Measurements from ENCODE around the gene DLEC1. TPM values are rescaled to one million over a fixed set of nuclear protein-coding genes. Genes with fewer than 3 reads are reported as not detected.

The DLEC1 gene
- total RNA-seq, 2 donors from 2014 or later: 0.52 to 0.56 TPM

GRCh38 chr3:38110314-38111050 is 71.5 kb downstream of the DLEC1 start:
- no peaks in the 10 kb centered on the region for H3K9me3 ChIP-seq
- no peaks in the 10 kb centered on the region for H3K36me3 ChIP-seq
- H3K4me1 ChIP-seq: no peaks in the 10 kb centered on the region
- intact Hi-C loops (cut with DNase I): loop anchor here (10.0 kb wide), 1 partner anchor 136 kb away; no protein-coding TSS in a partner anchor
- no peak overlapping the region for H3K4me3 ChIP-seq
- TF ChIP-seq CTCF (IDR thresholded peaks at IDR 0.05): no peak
- no peak overlapping the region for H3K27ac ChIP-seq
- DNase-seq: no peak
- H3K9ac ChIP-seq (ENCODE audit: low read depth in 2 of 2, low read length in 2 of 2): no peak overlapping the region
- H3K27me3 ChIP-seq: no peaks in the 10 kb centered on the region

DNA sequence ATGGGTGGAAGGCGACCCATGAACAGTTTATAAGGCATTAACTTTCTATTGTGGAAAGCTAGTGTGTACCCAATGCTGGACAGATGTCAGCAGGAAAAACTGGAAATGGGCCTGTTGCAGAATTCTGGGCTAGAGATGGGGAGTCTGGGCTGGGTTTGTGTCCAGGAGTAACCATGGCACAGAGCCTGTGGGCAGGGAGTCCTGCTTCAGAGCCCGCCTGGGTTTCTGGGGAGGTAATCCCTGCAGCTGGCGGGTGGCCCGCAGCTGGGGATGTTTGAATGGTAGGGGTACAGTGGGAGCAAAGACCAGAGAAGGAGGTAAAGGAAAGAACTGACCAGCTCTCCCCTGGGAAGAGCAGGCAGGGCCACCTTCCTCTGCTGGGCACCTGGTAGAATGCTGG is 72.2 kb downstream of the DLEC1 start:
- no peak for DNase-seq
- no peaks in the 10 kb centered on the region for H3K4me1 ChIP-seq

DNA sequence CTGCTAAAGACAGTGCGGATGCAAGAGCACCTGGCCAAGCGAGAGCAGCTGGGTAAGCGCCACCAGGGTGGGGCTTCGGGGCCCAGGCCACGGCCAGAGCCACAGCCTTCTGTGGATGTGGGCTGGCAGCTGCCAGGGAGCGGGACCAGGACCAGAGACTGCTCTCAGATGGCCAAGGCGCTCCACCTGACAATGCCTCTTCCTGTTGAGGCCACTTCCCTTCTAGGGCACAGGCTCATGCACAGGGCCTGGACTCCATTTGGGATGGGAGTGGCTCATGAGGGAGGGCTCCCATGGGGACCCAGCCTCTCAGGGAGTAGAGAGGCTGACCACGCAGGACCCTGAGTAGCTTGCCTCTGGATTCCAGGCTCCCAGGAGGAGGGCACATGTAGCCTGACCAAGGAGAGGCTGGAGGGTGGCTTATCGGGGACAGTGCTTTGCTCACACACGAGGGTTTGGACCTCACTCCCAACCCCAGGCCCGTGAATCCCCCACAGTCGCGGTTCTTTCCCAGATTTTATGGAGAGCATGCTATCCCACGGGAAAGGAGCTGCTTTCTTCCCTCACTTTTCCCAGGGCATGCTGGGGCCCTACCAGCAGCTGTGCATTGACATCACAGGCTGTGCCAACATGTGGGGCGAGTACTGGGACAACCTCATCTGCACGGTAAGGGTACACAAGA is 72.8 kb downstream of the DLEC1 start:
- no peaks in the 10 kb centered on the region for H3K36me3 ChIP-seq
- H3K4me1 ChIP-seq: no peaks in the 10 kb centered on the region
- no peak overlapping the region for H3K27ac ChIP-seq
- no peak overlapping the region for H3K9ac ChIP-seq (ENCODE audit: low read depth in 2 of 2, low read length in 2 of 2)
- DNase-seq: no peak
- H3K9me3 ChIP-seq: no peaks in the 10 kb centered on the region
- TF ChIP-seq CTCF (IDR thresholded peaks at IDR 0.05): no peak
- no peaks in the 10 kb centered on the region for H3K27me3 ChIP-seq
- H3K4me3 ChIP-seq: no peak overlapping the region
- intact Hi-C loops (cut with DNase I): loop anchor here (10.0 kb wide), 1 partner anchor 137 kb away; no protein-coding TSS in a partner anchor

More for the DNA sequence above, 72.2 kb downstream of the DLEC1 start:
- no peaks in the 10 kb centered on the region for H3K9me3 ChIP-seq
- H3K27ac ChIP-seq: no peak overlapping the region
- no peak for TF ChIP-seq CTCF (IDR thresholded peaks at IDR 0.05)
- H3K9ac ChIP-seq (ENCODE audit: low read depth in 2 of 2, low read length in 2 of 2): no peak overlapping the region
- no peaks in the 10 kb centered on the region for H3K27me3 ChIP-seq
- intact Hi-C loops (cut with DNase I): loop anchor here (10.0 kb wide), 1 partner anchor 136 kb away; no protein-coding TSS in a partner anchor
- H3K36me3 ChIP-seq: no peaks in the 10 kb centered on the region
- no peak overlapping the region for H3K4me3 ChIP-seq

GRCh38 chr3:38112378-38112761 is 73.4 kb downstream of the DLEC1 start:
- DNase-seq: no peak
- TF ChIP-seq CTCF (IDR thresholded peaks at IDR 0.05): no peak

DNA sequence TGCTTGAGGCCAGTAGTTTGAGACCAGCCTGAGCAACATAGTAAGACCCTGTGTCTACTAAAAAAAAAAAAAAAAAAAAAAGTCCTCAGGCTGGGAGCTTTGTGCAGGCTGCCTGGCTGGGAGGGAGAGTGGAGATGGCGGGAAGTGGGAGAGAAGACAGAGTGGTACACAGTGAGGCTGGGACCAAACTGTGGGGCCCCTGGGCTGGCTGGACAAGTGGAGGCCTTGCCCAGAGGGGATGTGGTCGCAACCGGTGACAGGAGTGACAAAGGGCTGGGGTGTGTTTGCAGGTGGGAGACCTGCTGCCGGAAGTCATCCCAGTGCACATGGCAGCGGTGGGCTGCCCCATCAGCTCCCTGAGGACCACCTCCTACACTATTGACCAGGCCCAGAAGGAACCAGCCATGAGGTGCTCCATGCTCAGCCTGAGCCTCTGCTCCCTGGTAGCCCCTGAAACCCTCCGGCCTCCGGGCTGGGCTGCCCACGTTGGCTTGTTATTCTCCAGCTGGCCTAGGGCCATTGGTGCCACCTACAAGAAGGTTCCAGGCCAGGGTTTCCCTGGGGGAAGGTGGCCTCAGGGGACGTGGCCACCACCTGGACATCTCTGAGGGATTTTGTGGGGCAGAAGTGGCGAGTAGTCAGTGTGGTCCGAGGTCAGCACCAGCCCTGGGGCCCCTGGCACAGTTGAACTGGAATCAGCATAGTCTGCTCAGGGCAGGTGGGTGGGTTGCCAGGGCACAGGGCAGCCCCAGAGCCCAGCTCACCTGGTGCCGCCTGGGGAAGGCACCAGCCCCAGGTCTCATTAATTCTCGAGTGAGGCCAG is 75.3 kb downstream of the DLEC1 start:
- no peak overlapping the region for H3K9ac ChIP-seq (ENCODE audit: low read depth in 2 of 2, low read length in 2 of 2)
- H3K4me1 ChIP-seq: no peaks in the 10 kb centered on the region
- H3K27me3 ChIP-seq: no peaks in the 10 kb centered on the region
- H3K9me3 ChIP-seq: no peaks in the 10 kb centered on the region
- no peak overlapping the region for H3K4me3 ChIP-seq
- H3K27ac ChIP-seq: no peak overlapping the region
- no peaks in the 10 kb centered on the region for H3K36me3 ChIP-seq
- DNase-seq: no peak
- TF ChIP-seq CTCF (IDR thresholded peaks at IDR 0.05): no peak
- intact Hi-C loops (cut with DNase I): loop anchor here (10.0 kb wide), 1 partner anchor 139 kb away; no protein-coding TSS in a partner anchor

More at GRCh38 chr3:38112378-38112761, 73.4 kb downstream of the DLEC1 start:
- Histone ChIP-seq H3K9ac (ENCODE audit: low read depth in 2 of 2, low read length in 2 of 2) (no peak overlapping the region), H3K27me3 (no peaks in the 10 kb centered on the region), H3K4me1 (no peaks in the 10 kb centered on the region), H3K9me3 (no peaks in the 10 kb centered on the region), H3K27ac (no peak overlapping the region), H3K36me3 (no peaks in the 10 kb centered on the region), H3K4me3 (no peak overlapping the region)
- intact Hi-C loops (cut with DNase I): loop anchor here (10.0 kb wide), 1 partner anchor 138 kb away; no protein-coding TSS in a partner anchor
